HepG2 (cell line): ENCODE results near the gene CNTN5. TPM values are rescaled to one million over a fixed set of nuclear protein-coding genes. Genes with fewer than 3 reads are reported as not detected.

Experiments
- CAMTA2 ChIP-seq: sonication (generic); formaldehyde crosslinking; IDR thresholded peaks from 2 replicates; pipeline ENCODE4 v1.4.0; 2020; ENCODE audit warnings: mild to moderate bottlenecking, missing genetic modification reagents, borderline replicate concordance
- HNRNPUL1 ChIP-seq: fragments of 200-400 bp; formaldehyde crosslinking; IDR thresholded peaks from 2 replicates; pipeline ENCODE4 v1.6.1; 2017; ENCODE audit warnings: low read depth, mild to moderate bottlenecking, low read length, moderate library complexity
- MBNL3 ChIP-seq: fragments of 250-450 bp; sonication (Bioruptor Pico); conservative IDR thresholded peaks from 2 replicates; pipeline ENCODE4 v1.8.0; 2022; ENCODE audit warnings: mild to moderate bottlenecking, inconsistent platforms
- MYC ChIP-seq: sonication (generic); formaldehyde crosslinking; IDR thresholded peaks from 2 replicates; pipeline ENCODE4 v1.9.0; 2021; ENCODE audit warnings: missing genetic modification reagents, borderline replicate concordance
- NCOR1 ChIP-seq: fragments of 200-600 bp; sonication (generic); IDR thresholded peaks from 2 replicates; pipeline ENCODE4 v1.7.0; 2017; ENCODE audit warnings: antibody characterized with exemption, low read length, borderline replicate concordance
- NR3C1 ChIP-seq: sonication (generic); formaldehyde crosslinking; IDR thresholded peaks from 2 replicates; pipeline ENCODE4 v1.4.0; 2020; ENCODE audit warnings: missing genetic modification reagents
- RARA ChIP-seq: IDR thresholded peaks from 2 replicates; pipeline ENCODE4 v1.6.1; 2016; ENCODE audit warnings: missing genetic modification reagents, missing compliant biosample characterization
- TOPORS ChIP-seq: sonication (generic); formaldehyde crosslinking; IDR thresholded peaks from 2 replicates; pipeline ENCODE4 v1.8.0; 2023; ENCODE audit warnings: mild to moderate bottlenecking, missing genetic modification reagents
- ZFP41 ChIP-seq: sonication (generic); formaldehyde crosslinking; IDR thresholded peaks from 2 replicates; pipeline ENCODE4 v1.4.0; 2020; ENCODE audit warnings: mild to moderate bottlenecking, missing genetic modification reagents, borderline replicate concordance
- ZMYM4 ChIP-seq: sonication (generic); formaldehyde crosslinking; IDR thresholded peaks from 2 replicates; pipeline ENCODE4 v1.8.1; 2023; ENCODE audit warnings: mild to moderate bottlenecking, missing genetic modification reagents
- ZNF230 ChIP-seq: sonication (generic); formaldehyde crosslinking; IDR thresholded peaks from 2 replicates; pipeline ENCODE4 v1.4.0; 2020; ENCODE audit warnings: mild to moderate bottlenecking, missing genetic modification reagents
- ZNF329 ChIP-seq: sonication (generic); formaldehyde crosslinking; IDR thresholded peaks from 2 replicates; pipeline ENCODE4 v1.9.0; 2021; ENCODE audit warnings: low read depth, mild to moderate bottlenecking, missing genetic modification reagents
- ZNF432 ChIP-seq: sonication (generic); formaldehyde crosslinking; IDR thresholded peaks from 2 replicates; pipeline ENCODE4 v1.5.0; 2020; ENCODE audit warnings: missing genetic modification reagents, mild to moderate bottlenecking, borderline replicate concordance
- polyA plus RNA-seq, 8 experiments: library from polyadenylated mRNA; depleted of rRNA in 3 of 8; stranded (reverse) in 7 of 8; unstranded in 1 of 8; fragments of >200 nt; fragmentation: Illumina TruSeq in 4 of 8; extraction: Trizol in 4 of 8; gene quantifications; 2 replicates each; pipeline versions ENCODE4 v1.2.1 to v1.2.3, GENCODE V29; 2011 to 2016; ENCODE audit warnings: low read depth in 4 of 8, missing spikeins in 1 of 8, mixed read lengths in 1 of 8; ENCODE audit not compliant: insufficient read depth in 1 of 8
- total RNA-seq, 5 experiments: library from RNA; depleted of rRNA; stranded (reverse); fragments of >200 nt; fragmentation: Illumina TruSeq; extraction: Trizol; gene quantifications; 2 replicates each; pipeline ENCODE4 v1.2.3, GENCODE V29; 2016; ENCODE audit warnings: low read depth in 1 of 5
- TF ChIP-seq, protein P1 (sequence below): sonication (generic); formaldehyde crosslinking; IDR thresholded peaks from 2 replicates; pipeline ENCODE4 v1.5.1; 2020; ENCODE audit warnings: mild to moderate bottlenecking, missing genetic modification reagents, moderate library complexity
- TF ChIP-seq, protein P2 (sequence below): sonication (generic); formaldehyde crosslinking; IDR thresholded peaks from 2 replicates; pipeline ENCODE4 v1.5.0; 2020; ENCODE audit warnings: missing genetic modification reagents
- TF ChIP-seq, protein P3 (sequence below): sonication (generic); formaldehyde crosslinking; IDR thresholded peaks from 2 replicates; pipeline ENCODE4 v1.4.0; 2020; ENCODE audit warnings: missing genetic modification reagents, borderline replicate concordance
- TF ChIP-seq, protein P4 (sequence below): sonication (generic); formaldehyde crosslinking; IDR thresholded peaks from 2 replicates; pipeline ENCODE4 v1.5.1; 2020; ENCODE audit warnings: mild to moderate bottlenecking, missing genetic modification reagents, borderline replicate concordance

The CNTN5 gene
- total and polyA plus RNA-seq, 2 of the 13 experiments (the other 11 are each of a cell fraction or from before 2014, with no cell fraction given): not detected

DNA sequence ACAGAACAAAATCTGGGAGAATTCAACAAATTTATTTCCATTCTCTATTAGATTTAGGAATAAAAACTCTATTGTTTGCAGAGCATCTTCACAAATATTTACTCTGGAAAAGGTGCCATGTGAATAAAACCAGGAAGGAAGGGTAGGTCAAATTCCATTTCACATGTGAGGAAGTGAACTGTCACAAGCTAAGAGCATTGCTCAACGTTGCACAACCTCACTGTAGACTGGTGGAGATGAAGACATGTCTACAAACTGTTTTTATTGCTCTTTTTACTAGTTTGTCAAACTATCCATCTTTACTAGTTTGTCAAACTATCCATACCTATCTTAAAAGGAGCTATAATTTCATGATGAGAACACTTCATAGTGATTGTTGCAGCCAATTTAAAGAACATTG is 236.4 kb downstream of the CNTN5 start (continued):
- TF ChIP-seq RARA (CRISPR knock-in tag): peak; percentile 63
- TF ChIP-seq ZFP41: no peak
- TF ChIP-seq NCOR1: peak; percentile 18; the same call in 1 of the 2 replicates
- TF ChIP-seq, protein P1, sequence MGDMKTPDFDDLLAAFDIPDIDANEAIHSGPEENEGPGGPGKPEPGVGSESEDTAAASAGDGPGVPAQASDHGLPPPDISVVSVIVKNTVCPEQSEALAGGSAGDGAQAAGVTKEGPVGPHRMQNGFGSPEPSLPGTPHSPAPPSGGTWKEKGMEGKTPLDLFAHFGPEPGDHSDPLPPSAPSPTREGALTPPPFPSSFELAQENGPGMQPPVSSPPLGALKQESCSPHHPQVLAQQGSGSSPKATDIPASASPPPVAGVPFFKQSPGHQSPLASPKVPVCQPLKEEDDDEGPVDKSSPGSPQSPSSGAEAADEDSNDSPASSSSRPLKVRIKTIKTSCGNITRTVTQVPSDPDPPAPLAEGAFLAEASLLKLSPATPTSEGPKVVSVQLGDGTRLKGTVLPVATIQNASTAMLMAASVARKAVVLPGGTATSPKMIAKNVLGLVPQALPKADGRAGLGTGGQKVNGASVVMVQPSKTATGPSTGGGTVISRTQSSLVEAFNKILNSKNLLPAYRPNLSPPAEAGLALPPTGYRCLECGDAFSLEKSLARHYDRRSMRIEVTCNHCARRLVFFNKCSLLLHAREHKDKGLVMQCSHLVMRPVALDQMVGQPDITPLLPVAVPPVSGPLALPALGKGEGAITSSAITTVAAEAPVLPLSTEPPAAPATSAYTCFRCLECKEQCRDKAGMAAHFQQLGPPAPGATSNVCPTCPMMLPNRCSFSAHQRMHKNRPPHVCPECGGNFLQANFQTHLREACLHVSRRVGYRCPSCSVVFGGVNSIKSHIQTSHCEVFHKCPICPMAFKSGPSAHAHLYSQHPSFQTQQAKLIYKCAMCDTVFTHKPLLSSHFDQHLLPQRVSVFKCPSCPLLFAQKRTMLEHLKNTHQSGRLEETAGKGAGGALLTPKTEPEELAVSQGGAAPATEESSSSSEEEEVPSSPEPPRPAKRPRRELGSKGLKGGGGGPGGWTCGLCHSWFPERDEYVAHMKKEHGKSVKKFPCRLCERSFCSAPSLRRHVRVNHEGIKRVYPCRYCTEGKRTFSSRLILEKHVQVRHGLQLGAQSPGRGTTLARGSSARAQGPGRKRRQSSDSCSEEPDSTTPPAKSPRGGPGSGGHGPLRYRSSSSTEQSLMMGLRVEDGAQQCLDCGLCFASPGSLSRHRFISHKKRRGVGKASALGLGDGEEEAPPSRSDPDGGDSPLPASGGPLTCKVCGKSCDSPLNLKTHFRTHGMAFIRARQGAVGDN (CRISPR knock-in tag): no peak
- TF ChIP-seq, protein P2, sequence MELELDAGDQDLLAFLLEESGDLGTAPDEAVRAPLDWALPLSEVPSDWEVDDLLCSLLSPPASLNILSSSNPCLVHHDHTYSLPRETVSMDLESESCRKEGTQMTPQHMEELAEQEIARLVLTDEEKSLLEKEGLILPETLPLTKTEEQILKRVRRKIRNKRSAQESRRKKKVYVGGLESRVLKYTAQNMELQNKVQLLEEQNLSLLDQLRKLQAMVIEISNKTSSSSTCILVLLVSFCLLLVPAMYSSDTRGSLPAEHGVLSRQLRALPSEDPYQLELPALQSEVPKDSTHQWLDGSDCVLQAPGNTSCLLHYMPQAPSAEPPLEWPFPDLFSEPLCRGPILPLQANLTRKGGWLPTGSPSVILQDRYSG (CRISPR knock-in tag): no peak
- TF ChIP-seq, protein P3, sequence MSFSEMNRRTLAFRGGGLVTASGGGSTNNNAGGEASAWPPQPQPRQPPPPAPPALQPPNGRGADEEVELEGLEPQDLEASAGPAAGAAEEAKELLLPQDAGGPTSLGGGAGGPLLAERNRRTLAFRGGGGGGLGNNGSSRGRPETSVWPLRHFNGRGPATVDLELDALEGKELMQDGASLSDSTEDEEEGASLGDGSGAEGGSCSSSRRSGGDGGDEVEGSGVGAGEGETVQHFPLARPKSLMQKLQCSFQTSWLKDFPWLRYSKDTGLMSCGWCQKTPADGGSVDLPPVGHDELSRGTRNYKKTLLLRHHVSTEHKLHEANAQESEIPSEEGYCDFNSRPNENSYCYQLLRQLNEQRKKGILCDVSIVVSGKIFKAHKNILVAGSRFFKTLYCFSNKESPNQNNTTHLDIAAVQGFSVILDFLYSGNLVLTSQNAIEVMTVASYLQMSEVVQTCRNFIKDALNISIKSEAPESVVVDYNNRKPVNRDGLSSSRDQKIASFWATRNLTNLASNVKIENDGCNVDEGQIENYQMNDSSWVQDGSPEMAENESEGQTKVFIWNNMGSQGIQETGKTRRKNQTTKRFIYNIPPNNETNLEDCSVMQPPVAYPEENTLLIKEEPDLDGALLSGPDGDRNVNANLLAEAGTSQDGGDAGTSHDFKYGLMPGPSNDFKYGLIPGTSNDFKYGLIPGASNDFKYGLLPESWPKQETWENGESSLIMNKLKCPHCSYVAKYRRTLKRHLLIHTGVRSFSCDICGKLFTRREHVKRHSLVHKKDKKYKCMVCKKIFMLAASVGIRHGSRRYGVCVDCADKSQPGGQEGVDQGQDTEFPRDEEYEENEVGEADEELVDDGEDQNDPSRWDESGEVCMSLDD (CRISPR knock-in tag): no peak
- no peak for TF ChIP-seq TOPORS (CRISPR knock-in tag)
- no peak for TF ChIP-seq ZNF329 (CRISPR knock-in tag)
- TF ChIP-seq MBNL3 (CRISPR knock-in tag): no peak
- TF ChIP-seq NR3C1 (CRISPR knock-in tag): no peak
- no peak for TF ChIP-seq ZMYM4
- TF ChIP-seq, protein P4, sequence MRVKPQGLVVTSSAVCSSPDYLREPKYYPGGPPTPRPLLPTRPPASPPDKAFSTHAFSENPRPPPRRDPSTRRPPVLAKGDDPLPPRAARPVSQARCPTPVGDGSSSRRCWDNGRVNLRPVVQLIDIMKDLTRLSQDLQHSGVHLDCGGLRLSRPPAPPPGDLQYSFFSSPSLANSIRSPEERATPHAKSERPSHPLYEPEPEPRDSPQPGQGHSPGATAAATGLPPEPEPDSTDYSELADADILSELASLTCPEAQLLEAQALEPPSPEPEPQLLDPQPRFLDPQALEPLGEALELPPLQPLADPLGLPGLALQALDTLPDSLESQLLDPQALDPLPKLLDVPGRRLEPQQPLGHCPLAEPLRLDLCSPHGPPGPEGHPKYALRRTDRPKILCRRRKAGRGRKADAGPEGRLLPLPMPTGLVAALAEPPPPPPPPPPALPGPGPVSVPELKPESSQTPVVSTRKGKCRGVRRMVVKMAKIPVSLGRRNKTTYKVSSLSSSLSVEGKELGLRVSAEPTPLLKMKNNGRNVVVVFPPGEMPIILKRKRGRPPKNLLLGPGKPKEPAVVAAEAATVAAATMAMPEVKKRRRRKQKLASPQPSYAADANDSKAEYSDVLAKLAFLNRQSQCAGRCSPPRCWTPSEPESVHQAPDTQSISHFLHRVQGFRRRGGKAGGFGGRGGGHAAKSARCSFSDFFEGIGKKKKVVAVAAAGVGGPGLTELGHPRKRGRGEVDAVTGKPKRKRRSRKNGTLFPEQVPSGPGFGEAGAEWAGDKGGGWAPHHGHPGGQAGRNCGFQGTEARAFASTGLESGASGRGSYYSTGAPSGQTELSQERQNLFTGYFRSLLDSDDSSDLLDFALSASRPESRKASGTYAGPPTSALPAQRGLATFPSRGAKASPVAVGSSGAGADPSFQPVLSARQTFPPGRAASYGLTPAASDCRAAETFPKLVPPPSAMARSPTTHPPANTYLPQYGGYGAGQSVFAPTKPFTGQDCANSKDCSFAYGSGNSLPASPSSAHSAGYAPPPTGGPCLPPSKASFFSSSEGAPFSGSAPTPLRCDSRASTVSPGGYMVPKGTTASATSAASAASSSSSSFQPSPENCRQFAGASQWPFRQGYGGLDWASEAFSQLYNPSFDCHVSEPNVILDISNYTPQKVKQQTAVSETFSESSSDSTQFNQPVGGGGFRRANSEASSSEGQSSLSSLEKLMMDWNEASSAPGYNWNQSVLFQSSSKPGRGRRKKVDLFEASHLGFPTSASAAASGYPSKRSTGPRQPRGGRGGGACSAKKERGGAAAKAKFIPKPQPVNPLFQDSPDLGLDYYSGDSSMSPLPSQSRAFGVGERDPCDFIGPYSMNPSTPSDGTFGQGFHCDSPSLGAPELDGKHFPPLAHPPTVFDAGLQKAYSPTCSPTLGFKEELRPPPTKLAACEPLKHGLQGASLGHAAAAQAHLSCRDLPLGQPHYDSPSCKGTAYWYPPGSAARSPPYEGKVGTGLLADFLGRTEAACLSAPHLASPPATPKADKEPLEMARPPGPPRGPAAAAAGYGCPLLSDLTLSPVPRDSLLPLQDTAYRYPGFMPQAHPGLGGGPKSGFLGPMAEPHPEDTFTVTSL (CRISPR knock-in tag): peak; percentile 84; the same call in 1 of the 2 replicates
- no peak for TF ChIP-seq MYC
- TF ChIP-seq ZNF230: no peak
- no peak for TF ChIP-seq ZNF432
- TF ChIP-seq CAMTA2 (CRISPR knock-in tag): no peak
- no peak for TF ChIP-seq HNRNPUL1
